SJSA1 (cell line): Measurements from ENCODE around the gene CGB1. TPM values are rescaled to one million over a fixed set of nuclear protein-coding genes. Genes with fewer than 3 reads are reported as not detected.
"Not testable (repeated sequence)": the region's sequence is repeated elsewhere in the genome, so short reads cannot be mapped to it uniquely, and the experiment has no call there.

Experiments
- DNase-seq, 2 experiments: peaks; one replicate each; pipeline ENCODE4 v3.0.0-alpha.2; 2015 to 2020; ENCODE audit warnings: low spot score in 2 of 2, low read depth in 1 of 2
- H3K27ac ChIP-seq: fragments of 250-450 bp; sonication (Bioruptor Pico); 2 replicates; pipeline ENCODE4 v1.5.1; 2020; ENCODE audit warnings: mild to moderate bottlenecking, moderate library complexity
- H3K27me3 ChIP-seq: fragments of 250-450 bp; sonication (Bioruptor Pico); replicated peaks from 2 replicates; pipeline ENCODE4 v1.5.1; 2020; ENCODE audit warnings: mild to moderate bottlenecking, moderate library complexity
- H3K36me3 ChIP-seq: fragments of 250-450 bp; sonication (Bioruptor Pico); 2 replicates; pipeline ENCODE4 v1.5.1; 2020; ENCODE audit warnings: mild to moderate bottlenecking
- H3K4me1 ChIP-seq: fragments of 250-450 bp; sonication (Bioruptor Pico); replicated peaks from 2 replicates; pipeline ENCODE4 v1.6.1; 2021; ENCODE audit warnings: mild to moderate bottlenecking
- H3K4me3 ChIP-seq: fragments of 250-450 bp; sonication (Bioruptor Pico); 2 replicates; pipeline ENCODE4 v1.5.1; 2020; ENCODE audit warnings: mild to moderate bottlenecking
- H3K9me3 ChIP-seq: fragments of 250-450 bp; sonication (Bioruptor Pico); replicated peaks from 2 replicates; pipeline ENCODE4 v1.5.1; 2020; ENCODE audit warnings: mild to moderate bottlenecking
- total RNA-seq: library from RNA; depleted of rRNA; stranded (reverse); fragments of >200 nt; shearing (Covaris generic); gene quantifications from 2 replicates; pipeline ENCODE4 v1.2.3, GENCODE V29; 2014

CGB1 gene
- total RNA-seq, 1 experiment from 2014 or later: 1.00 TPM

DNA sequence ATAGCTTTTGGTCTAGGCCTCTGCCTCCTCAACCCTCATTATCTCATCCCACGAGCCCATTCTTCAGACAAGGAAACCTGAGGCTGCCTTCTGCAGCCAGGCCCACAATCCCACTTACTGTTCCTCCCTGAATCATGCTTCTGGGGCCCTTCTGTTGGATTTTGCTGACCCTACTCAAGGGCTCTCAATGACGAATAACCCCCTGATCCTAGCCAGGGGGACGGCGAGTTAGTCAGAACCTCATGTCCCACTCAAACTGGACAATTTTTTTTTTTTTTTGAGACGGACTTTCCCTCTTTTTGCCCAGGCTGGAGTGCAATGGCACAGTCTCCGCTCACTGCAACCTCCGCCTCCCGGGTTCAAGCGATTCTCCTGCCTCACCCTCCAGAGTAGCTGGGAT is 14.6 kb downstream of the CGB1 start:
- Histone ChIP-seq H3K36me3 (no peaks in the 10 kb centered on the region), H3K4me1 (peaks cover 20% of the 10 kb centered on the region), H3K9me3 (0 out of 2 replicates have a peak, but pooled peaks cover 3% of the 10 kb centered on the region), H3K27ac (no peak overlapping the region), H3K27me3 (no peaks in the 10 kb centered on the region), H3K4me3 (no peak overlapping the region)
- no peak for DNase-seq

DNA sequence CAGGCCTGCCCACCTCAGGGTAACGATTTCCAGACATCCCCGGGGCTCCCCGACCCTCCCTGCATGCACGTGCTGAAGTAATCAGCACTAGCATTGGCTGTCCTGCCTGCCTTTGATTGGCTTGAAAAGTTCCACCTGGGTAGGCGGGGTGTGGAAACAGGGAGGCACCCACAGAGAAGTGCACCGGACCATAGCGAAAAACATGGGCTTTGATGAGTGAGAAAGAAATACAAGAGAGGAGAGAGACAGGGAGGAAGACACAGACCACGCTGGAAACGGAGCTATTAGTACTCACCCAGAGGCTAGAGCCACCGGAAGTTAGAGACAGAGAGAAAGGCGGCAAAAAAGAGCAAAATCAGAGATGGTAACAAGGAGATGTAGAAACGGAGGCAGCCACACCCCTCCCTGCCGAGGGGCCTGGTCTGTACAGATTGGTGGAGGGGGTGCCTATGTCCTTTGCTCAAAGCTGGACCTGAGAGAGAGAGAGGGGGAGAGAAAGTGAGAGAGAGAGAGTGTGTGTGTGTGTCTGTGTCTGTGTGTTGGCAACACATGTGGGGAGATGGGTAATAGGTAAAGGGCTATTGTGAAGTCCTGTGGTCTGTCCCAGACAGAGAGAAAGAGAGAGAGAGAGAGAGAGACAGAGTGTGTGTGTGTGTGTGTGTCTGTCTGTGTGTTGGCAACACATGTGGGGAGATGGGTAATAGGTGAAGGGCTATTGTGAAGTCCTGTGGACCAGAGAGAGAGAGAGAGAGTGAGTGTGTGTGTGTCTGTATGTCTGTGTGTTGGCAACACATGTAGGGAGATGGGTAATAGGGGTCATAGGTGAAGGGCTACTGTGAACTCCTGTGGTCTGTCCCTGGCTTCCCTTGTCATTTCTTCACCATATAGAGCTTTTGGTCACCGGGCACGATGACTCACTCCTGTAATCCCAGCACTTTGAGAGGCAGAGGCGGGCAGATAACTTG is 15.5 kb downstream of the CGB1 start:
- DNase-seq: peak in 1 of 2 experiments; percentile 37
- peaks cover 20% of the 10 kb centered on the region for H3K4me1 ChIP-seq
- no peaks in the 10 kb centered on the region for H3K27me3 ChIP-seq
- no peak overlapping the region for H3K4me3 ChIP-seq
- no peaks in the 10 kb centered on the region for H3K36me3 ChIP-seq
- no peak overlapping the region for H3K27ac ChIP-seq
- 0 out of 2 replicates have a peak, but pooled peaks cover 3% of the 10 kb centered on the region for H3K9me3 ChIP-seq

DNA sequence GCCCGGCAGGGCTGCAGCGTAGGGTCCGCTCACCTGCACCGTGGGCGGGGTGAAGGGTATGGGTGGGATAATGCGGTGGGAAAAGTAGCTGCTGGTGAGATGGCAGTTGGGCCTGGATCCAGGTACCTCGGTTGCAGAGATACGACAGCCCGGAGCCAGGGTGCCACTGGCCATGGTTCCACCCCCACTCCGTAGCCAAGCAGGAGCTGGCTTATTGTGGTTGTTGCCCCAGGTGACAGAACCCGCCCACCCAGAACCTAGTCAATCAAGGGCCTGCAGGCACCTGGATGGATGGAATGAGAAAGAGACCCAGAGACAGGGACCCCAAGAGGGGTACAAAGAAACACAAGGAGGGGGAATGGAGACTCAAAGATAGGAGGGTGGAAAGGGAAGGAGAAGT is 16.4 kb downstream of the CGB1 start:
- no peak for DNase-seq
- H3K9me3 ChIP-seq: 0 out of 2 replicates have a peak, but pooled peaks cover 3% of the 10 kb centered on the region
- H3K27ac ChIP-seq: no peak overlapping the region
- peaks cover 20% of the 10 kb centered on the region for H3K4me1 ChIP-seq
- H3K4me3 ChIP-seq: no peak overlapping the region
- no peaks in the 10 kb centered on the region for H3K27me3 ChIP-seq
- peaks cover 7% of the 10 kb centered on the region for H3K36me3 ChIP-seq

DNA sequence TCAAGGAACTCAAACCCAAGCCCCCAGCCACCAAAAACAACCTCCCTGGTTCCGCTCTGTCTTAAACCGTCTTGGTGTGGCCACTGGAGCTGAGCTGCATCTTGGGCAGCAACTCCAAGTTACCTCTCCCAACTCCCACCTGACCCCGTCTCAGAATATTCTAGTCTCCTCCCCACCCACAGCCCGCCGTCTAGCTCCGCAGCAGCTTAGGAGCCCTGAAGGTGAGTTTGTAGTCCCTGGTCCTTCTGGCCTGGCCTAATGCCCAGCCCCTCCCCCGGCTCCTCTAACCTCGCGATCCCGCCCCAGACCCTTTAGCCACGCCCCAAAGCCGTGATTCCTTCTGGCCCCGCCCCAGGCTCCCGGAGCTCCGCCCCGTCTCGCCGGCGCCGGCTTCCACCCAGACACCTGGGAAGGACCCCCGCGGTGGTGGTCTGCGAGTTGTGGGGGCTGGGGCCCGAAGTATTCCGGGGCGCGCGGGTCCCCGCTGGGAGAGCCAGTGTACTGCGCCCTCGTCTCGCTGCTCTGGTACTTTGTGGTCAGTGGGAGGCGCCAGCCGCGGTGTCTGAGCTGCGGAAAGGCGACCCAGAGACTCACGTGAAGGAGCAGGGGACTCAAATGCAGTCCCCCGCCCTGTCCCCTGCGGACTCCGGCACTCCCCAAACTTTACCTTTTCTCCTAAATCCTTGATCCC is 17.3 kb downstream of the CGB1 start:
- peak overlapping the region; percentile 43 for H3K4me3 ChIP-seq
- H3K27ac ChIP-seq: no peak overlapping the region
- DNase-seq: peak; percentile 43 to 70
- peaks cover 20% of the 10 kb centered on the region for H3K4me1 ChIP-seq
- no peaks in the 10 kb centered on the region for H3K27me3 ChIP-seq
- H3K36me3 ChIP-seq: peaks cover 16% of the 10 kb centered on the region
- 0 out of 2 replicates have a peak, but pooled peaks cover 3% of the 10 kb centered on the region for H3K9me3 ChIP-seq

DNA sequence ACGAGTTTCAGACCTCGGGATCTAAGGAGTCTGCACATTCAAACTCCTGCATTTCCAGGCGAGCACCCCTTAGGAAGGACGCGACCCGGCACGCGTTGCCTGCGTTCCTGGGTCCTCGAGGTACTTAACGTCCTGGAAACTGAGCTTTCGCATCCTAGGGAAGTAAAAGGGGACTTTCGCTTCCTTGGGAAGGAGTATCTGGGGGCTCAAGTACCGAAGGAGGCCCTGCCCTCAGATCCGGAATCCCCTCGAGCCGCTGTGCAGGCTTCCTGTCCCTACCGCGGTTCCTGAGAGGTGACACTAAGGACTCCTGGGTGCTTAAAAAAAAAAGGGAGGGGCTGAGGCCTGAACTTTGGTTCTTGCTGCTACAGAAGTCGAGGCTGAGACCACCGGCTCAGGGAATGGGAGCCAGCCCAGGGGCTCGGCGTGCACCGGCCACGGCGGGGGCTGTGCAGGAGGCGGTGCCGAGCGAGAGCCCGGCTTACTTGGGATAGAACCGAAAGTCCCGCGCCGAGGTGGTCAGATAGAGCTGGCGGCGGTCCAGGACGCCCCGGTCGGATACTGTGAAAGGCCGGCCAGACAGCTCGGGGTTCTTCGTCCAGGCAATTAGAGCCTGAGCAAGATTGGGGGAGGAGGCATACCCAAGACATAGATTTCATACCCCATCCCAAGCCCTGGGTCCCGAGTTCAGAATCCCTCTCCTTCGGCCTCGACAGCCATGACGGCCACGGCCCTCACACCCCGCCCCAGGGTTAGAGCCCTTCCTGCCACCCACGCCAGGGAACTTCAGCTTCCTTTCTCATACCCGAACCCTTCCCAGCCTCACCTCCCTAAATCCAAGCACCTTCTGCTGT is 18.1 kb downstream of the CGB1 start:
- DNase-seq: peak in 1 of 2 experiments; percentile 55
- not testable (repeated sequence) for H3K27ac ChIP-seq, H3K9me3 ChIP-seq, H3K27me3 ChIP-seq
- Histone ChIP-seq H3K4me3 (peak overlapping the region; percentile 43), H3K36me3 (peaks cover 24% of the 10 kb centered on the region), H3K4me1 (peaks cover 20% of the 10 kb centered on the region)

DNA sequence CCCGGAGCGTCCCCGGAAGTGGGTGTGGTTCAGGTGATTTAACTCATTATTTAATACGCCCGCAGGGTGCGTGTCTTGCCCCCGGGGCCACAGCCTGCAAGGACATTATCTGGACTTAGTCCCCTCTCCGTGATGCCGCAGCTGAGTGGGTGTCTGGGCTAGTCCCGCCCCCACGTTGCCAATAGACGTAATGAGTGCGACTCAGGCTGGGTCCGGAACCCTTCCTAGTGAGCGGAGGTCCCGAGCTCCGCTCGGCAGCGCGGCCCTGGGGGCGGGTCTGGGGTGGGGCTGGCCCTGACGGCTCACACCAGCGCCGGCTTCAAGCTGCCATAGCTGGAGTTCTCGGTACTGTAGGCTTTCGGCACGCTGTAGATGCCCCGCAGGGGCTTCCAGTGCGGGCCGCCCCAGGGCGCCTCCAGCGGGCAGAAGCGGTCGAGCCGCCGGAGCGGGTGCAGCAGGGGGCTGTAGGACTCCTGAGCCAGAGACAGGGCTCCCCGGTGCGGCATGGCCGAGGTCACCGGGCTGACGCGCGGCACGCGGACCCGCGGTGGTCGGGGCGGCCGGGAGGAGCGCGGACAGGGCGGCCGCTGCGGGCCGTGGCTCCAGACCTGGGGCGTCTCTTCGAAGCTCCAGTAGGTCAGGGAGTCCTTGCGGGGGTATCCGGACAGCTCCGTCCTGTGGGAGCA is 18.9 kb downstream of the CGB1 start:
- H3K36me3 ChIP-seq: peaks cover 30% of the 10 kb centered on the region
- no peaks in the 10 kb centered on the region for H3K27me3 ChIP-seq
- peak; percentile 70 to 84 for DNase-seq
- H3K27ac ChIP-seq: no peak overlapping the region
- peaks cover 20% of the 10 kb centered on the region for H3K4me1 ChIP-seq
- peak overlapping the region; percentile 43 for H3K4me3 ChIP-seq
- H3K9me3 ChIP-seq: 0 out of 2 replicates have a peak, but pooled peaks cover 3% of the 10 kb centered on the region

DNA sequence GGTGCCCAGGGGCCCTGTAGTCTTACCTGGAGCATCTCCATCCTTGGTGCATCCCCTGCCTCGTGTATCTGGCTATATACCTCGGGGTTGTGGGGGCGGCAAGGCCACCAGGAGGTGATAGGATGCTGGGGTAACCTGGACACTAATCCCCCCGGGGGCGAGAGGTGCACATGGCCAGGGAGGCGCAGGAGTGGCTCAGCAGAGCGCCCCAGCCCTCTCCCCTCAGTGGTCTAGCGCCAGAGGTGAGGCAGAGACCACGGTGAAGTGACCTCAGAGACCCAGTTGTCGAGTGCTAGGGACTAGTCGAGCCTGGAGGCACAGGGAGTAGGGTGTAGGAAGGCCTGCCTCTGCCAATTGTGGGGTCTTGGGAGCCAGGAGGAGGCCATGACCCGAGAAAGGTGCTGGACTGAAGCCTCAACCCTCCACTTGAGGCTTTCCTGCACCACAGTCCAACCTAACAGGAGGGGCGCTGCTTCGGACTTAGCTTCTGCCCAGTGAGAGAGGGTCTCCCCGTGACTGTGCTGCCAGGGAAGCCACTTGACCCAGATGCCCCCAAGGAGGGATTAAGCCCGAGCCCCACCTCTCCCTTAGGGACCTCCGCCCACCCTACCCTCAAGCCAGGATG is 19.5 kb downstream of the CGB1 start, which contains the start of gene LHB:
TSS of gene LHB (minus strand) at position 51 of the 625 bp plus-strand sequence. CDS start at position 41, 10 bp downstream.
- Histone ChIP-seq H3K4me3 (peak within 1 kb of the TSS; percentile 43), H3K27me3 (no peaks in the 10 kb centered on the region), H3K9me3 (0 out of 2 replicates have a peak, but pooled peaks cover 3% of the 10 kb centered on the region), H3K36me3 (peaks cover 36% of the 10 kb centered on the region), H3K27ac (no peak within 1 kb of the TSS), H3K4me1 (peaks cover 20% of the 10 kb centered on the region)
- no peak for DNase-seq

DNA sequence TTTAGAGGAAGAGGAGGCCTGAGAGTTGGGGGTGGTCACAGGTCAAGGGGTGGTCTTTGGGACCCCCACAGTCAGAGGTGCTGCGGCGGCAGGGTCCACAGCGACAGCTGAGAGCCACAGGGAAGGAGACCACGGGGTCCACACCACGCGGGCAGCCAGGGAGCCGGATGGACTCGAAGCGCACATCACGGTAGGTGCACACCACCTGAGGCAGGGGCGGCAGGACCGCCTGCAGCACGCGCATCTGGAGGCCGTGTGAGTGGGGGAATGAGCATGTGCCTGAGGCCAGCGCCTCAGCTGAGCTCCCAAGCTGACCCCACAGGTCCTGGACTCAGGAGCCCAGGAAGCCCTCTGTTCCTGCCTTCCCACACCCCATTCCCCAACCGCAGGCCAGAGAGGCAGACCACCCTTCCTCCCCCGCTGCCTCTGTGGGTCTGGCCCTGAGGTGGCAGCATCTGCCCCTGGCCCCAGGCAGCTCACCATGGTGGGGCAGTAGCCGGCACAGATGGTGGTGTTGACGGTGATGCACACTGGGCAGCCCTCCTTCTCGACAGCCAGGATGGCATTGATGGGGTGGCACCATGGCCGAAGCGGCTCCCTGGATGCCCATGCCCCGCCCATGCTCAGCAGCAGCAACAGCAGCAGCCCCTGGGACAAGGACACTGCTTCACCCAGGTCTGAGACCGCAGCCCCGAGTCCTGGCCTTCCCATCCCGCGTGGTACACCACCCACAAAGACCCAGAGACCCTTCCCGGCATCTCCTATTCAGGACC is 20.4 kb downstream of the CGB1 start:
- 0 out of 2 replicates have a peak, but pooled peaks cover 3% of the 10 kb centered on the region for H3K9me3 ChIP-seq
- no peak for DNase-seq
- H3K27ac ChIP-seq: no peak overlapping the region
- peaks cover 45% of the 10 kb centered on the region for H3K36me3 ChIP-seq
- H3K27me3 ChIP-seq: no peaks in the 10 kb centered on the region
- H3K4me3 ChIP-seq: no peak overlapping the region
- peaks cover 20% of the 10 kb centered on the region for H3K4me1 ChIP-seq

DNA sequence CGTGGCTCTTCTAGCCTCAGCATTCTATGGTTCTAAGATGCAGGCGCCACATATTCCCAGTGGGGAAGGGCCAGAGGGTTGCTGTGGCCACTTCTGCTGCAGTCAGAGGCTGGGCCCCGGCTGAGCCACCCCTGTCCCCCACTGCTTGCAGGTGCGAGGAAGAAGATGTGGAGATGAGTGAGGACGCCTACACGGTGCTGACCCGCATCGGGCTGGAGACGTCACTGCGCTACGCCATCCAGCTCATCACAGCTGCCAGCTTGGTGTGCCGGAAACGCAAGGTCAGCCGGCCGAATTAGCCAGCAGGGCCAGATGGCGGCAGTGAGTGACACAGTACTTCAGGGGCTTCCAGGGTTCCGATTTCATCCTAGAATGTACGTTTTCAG is 21.8 kb downstream of the CGB1 start:
- Histone ChIP-seq H3K4me1 (peaks cover 20% of the 10 kb centered on the region), H3K27ac (no peak overlapping the region), H3K36me3 (peaks cover 58% of the 10 kb centered on the region), H3K4me3 (no peak overlapping the region), H3K9me3 (0 out of 2 replicates have a peak, but pooled peaks cover 3% of the 10 kb centered on the region), H3K27me3 (no peaks in the 10 kb centered on the region)
- no peak for DNase-seq

DNA sequence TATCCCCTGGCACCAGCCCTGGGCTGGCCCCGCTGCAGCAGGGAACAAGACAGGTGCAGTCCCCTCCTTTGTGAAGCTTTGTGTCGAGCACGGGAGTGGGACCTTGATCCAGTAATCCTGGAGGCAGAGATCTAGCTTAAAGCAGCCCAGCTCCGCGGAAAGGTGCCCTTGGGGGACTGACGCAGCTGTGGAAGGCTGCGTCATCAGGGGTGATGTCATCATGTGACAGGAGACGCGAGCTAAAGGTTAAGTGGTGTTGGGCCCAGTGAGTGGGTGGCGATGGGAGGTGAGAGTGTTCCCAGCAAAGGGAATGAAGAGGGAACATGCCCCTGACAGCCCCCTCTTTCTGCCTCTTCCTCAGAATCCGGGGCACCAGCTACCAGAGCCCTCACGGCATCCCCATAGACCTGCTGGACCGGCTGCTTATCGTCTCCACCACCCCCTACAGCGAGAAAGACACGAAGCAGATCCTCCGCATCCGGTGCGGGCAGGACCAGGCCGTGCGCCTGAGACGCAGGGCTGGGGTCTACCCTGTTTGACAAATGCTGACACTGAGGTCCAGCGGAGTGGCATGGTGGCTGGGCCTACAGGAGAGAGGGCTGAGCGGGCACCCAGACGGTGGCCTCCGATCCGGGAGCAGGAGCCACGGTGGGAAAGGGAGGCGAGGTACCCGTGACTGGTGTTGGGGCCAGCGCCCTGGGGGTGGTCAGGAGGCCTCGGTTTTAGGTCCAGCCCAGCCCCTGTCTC is 22.4 kb downstream of the CGB1 start:
- Histone ChIP-seq H3K4me3 (no peak overlapping the region), H3K27ac (no peak overlapping the region), H3K4me1 (peaks cover 16% of the 10 kb centered on the region), H3K27me3 (no peaks in the 10 kb centered on the region), H3K36me3 (peaks cover 64% of the 10 kb centered on the region), H3K9me3 (no peaks in the 10 kb centered on the region)
- no peak for DNase-seq

DNA sequence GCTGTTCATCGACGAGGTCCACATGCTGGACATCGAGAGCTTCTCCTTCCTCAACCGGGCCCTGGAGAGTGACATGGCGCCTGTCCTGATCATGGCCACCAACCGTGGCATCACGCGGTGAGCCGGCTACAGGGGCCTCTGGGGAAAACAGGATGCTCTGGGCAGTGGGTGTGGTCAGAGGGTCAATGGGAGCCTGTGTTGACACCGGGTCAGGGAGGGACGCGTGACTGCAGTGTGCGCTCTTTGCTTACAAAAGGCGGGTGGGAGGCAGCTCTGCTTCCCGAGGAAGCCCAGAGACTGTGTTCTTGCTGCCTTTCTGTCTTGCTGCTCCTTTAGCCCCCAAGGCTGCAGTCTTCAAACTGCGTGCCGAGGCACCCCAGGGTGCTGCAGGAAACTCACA is 25.5 kb downstream of the CGB1 start:
- H3K9me3 ChIP-seq: no peaks in the 10 kb centered on the region
- DNase-seq: no peak
- H3K27ac ChIP-seq: no peak overlapping the region
- H3K27me3 ChIP-seq: no peaks in the 10 kb centered on the region
- no peak overlapping the region for H3K4me3 ChIP-seq
- H3K36me3 ChIP-seq: peaks cover 87% of the 10 kb centered on the region
- no peaks in the 10 kb centered on the region for H3K4me1 ChIP-seq
